DMS79 (cell line): Measurements from ENCODE around the gene CEP78.
"Not testable (repeated sequence)": the region's sequence is repeated elsewhere in the genome, so short reads cannot be mapped to it uniquely, and the experiment has no call there.

Experiments used
- DNase-seq: peaks from one replicate; lab custom pipeline; 2025; lab: John Stamatoyannopoulos, UW

Gene CEP78

GRCh38 chr9:78235762-78236550 is at the start of gene CEP78:
TSS of gene CEP78 (plus strand) at chr9:78236075. CDS start at chr9:78236351, 276 bp downstream.
- DNase-seq: peak; percentile 58

- no peak for DNase-seq
Observed at GRCh38 chr9:78187763-78188484, 48.0 kb upstream of the CEP78 start.

GRCh38 chr9:78188594-78188993 is 47.3 kb upstream of the CEP78 start:
- DNase-seq: no peak

GRCh38 chr9:78189001-78189400 is 46.9 kb upstream of the CEP78 start:
- DNase-seq: no peak

GRCh38 chr9:78189461-78189860 is 46.4 kb upstream of the CEP78 start:
- DNase-seq: no peak

GRCh38 chr9:78191931-78192330 is 43.9 kb upstream of the CEP78 start:
- no peak for DNase-seq

- DNase-seq: no peak
Observed at GRCh38 chr9:78196258-78196657, 39.6 kb upstream of the CEP78 start.

- not testable (repeated sequence) for DNase-seq
Observed at GRCh38 chr9:78201158-78201777, 34.6 kb upstream of the CEP78 start.

- DNase-seq: no peak
Observed at GRCh38 chr9:78207319-78207718, 28.6 kb upstream of the CEP78 start.

- DNase-seq: no peak
Observed at GRCh38 chr9:78207901-78208300, 28.0 kb upstream of the CEP78 start.

GRCh38 chr9:78209127-78209526 is 26.7 kb upstream of the CEP78 start:
- no peak for DNase-seq

GRCh38 chr9:78210841-78211301 is 25.0 kb upstream of the CEP78 start:
- no peak for DNase-seq

- no peak for DNase-seq
Observed at GRCh38 chr9:78212868-78213267, 23.0 kb upstream of the CEP78 start.

GRCh38 chr9:78213712-78214111 is 22.2 kb upstream of the CEP78 start:
- DNase-seq: no peak

GRCh38 chr9:78214492-78214891 is 21.4 kb upstream of the CEP78 start:
- DNase-seq: no peak

GRCh38 chr9:78215706-78216105 is 20.2 kb upstream of the CEP78 start:
- no peak for DNase-seq

GRCh38 chr9:78218890-78219289 is 17.0 kb upstream of the CEP78 start:
- peak; percentile 54 for DNase-seq

- no peak for DNase-seq
Observed at GRCh38 chr9:78221425-78221824, 14.4 kb upstream of the CEP78 start.

GRCh38 chr9:78221841-78222240 is 14.0 kb upstream of the CEP78 start:
- DNase-seq: not testable (repeated sequence)

- DNase-seq: no peak
Observed at GRCh38 chr9:78230761-78231160, 5.1 kb upstream of the CEP78 start.

GRCh38 chr9:78232471-78232870 is 3.4 kb upstream of the CEP78 start:
- DNase-seq: not testable (repeated sequence)

- no peak for DNase-seq
Observed at GRCh38 chr9:78234810-78235209, 1.1 kb upstream of the CEP78 start.

GRCh38 chr9:78235256-78235761 is 566 bp upstream of the CEP78 start:
- DNase-seq: no peak
